Right lobe of liver (tissue), 4 donors: Measurements from ENCODE around the gene COL27A1.

ENCODE experiments used
- CTCF ChIP-seq, 4 donors: fragments of 200-600 bp in 3 of 4; fragments of 450-650 bp in 1 of 4; IDR thresholded peaks; one replicate each; pipeline versions ENCODE4 v1.5.1 to v1.8.0; 2016 to 2022; ENCODE audit warnings: antibody characterized with exemption in 4 of 4, mild to moderate bottlenecking in 2 of 4
- POLR2A ChIP-seq: fragments of 450-650 bp; IDR thresholded peaks from one replicate; pipeline ENCODE4 v1.6.1; 2017; ENCODE audit warnings: antibody characterized with exemption, mild to moderate bottlenecking
- donor health status: DM: no; HTN: no; CAD: no.
- donor health status: DM: no; HTN: no; CAD: no.
- donor health status: DM: no; HTN: yes; CAD: no.

GRCh38 chr9:114196117-114196516, 40.8 kb downstream of the COL27A1 start:
- no peak for TF ChIP-seq CTCF (IDR thresholded peaks at IDR 0.05)
- TF ChIP-seq POLR2A = no peak
